ENCODE measurements around the gene MCC.

The MCC gene

DNA sequence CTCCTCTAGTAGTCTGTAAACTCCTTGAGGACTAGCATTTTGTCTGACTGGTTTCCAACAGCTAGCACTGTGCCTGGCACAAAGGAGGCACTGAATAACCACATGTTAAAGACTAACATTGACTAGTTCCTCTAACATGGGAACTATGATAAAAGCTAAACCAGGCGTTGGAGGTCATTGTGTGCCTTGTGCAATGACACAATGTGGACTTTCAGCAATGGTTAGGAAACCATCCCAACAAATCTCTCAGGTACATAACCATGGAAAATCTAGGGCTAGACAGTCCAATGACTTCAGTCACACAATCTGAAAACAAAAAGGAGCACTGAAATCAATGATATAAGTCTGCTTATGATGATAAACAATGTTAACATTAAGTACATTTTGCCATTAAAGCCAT is 311.0 kb downstream of the MCC start:
- DNase-seq (ENCODE audit: low read depth in 2 of 2) = no peak

GRCh38 chr5:113176734-113177133 is 311.5 kb downstream of the MCC start:
- DNase-seq (ENCODE audit: low read depth in 2 of 2) = no peak

DNA sequence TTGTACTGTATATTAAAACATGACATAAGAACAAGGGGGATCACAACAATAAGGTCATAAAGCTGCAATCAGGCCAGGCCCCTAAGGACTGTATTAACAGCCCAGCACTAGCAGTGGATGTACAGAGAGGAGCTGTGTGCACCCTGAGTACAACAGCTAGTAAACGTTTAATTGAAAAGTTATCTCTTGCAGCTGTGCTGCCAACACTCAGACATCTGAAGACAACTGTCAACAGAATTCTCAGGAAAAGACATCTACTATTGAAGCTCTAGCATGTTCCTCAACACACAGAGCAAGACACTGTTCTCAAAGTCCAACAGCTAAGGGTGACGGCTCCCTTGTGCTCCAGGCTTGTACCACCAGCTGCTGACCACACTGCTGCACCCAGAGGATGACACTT is 312.1 kb downstream of the MCC start:
- no peak for DNase-seq (ENCODE audit: low read depth in 2 of 2)

DNA sequence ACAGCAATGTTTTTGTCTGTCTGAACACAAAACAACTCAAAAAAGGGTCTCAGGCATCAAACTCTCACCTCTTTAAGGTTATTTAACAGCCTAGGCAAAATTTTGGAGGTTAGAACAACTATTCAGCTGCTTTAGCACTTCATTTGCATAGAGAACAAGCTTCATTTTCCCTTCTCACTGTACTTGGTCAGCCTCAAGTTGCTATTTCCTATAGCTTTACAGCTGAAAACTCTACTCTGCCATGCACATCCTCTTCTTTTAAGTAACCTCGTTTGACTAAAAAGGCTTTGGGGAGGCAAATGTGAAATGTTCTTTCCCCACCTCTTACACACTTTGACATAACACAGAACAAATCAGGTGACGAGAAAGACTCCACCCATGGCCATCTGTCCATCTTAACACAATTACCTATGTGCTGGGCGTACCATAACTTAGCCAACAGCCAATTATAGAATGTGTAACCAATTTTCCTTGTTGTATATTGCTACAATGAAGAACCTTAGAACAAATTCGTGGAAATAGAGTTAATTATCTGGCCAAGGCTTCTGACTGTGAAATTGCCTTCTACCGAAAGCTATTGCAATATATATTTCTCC is 315.9 kb downstream of the MCC start:
- no peak for DNase-seq (ENCODE audit: low read depth in 2 of 2)

GRCh38 chr5:113171520-113171919 is 316.7 kb downstream of the MCC start:
- DNase-seq (ENCODE audit: low read depth in 2 of 2) = no peak

GRCh38 chr5:113170707-113171106 is 317.5 kb downstream of the MCC start:
- DNase-seq (ENCODE audit: low read depth in 2 of 2) = no peak

DNA sequence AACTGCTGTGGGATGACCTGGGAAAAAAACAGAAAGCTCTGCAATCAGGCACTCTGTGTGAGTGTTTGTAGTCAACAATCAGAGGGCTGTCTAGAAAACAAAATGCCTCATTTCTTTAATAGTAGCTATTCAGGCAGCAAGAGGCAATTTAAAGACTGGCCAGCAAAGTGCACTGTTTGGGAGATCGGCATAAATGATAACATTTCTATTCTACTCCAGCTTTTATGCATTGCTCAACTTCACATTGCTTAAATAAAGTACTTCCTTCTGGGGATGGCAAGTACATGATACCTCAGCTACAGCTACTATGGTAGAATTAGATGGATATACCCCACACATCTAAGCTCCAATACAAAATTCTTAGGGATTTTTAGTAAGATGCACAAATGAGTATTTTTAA is 318.5 kb downstream of the MCC start:
- no peak for DNase-seq (ENCODE audit: low read depth in 2 of 2)

- no peak for DNase-seq (ENCODE audit: low read depth in 2 of 2)
Measured at GRCh38 chr5:113167985-113168384, 320.3 kb downstream of the MCC start.

DNA sequence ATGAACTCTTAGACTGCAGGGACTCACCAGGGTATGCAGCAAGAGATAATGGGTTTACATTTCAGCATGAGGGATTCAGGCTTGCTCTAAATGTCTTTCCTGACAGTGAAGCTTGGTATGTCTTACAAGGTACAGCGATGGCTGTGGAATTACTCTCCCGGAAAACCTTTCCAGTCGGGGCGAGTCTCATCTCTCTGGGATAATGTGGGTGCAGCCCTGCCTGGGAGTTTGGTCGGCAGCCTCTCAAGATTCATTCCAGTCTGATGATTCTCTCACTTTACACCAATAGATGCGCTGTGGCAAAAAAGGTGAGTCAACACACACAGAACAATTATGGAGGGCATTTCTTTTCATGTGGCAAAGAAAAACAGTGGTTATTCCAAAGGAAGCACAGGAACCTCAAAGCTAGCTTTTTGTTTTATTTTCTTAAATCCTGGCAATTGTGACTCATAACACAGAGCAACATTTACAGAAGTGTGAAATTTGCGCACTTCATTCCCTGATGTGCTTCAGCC is 321.3 kb downstream of the MCC start:
- no peak for DNase-seq (ENCODE audit: low read depth in 2 of 2)

DNA sequence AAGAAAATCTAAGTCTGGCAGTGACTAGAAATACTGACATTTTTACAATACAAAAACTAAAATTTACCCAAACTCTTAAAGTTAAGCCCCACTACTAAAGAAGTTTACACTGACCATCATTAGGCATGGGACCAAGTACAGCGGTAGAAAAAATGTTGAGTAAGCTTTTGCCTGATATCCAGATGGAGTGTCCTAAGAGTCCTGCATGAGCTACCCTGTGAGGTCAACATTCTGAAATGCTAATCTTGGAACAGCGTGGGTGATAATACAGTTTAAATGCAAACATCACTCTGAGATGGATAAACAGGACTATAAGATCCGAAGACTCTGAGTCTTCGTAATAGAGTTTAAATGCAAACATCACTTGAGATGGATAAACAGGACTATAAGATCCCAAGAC is 322.0 kb downstream of the MCC start:
- DNase-seq (ENCODE audit: low read depth in 2 of 2) = no peak

GRCh38 chr5:113164021-113164420 is 324.2 kb downstream of the MCC start:
- no peak for DNase-seq (ENCODE audit: low read depth in 2 of 2)

DNA sequence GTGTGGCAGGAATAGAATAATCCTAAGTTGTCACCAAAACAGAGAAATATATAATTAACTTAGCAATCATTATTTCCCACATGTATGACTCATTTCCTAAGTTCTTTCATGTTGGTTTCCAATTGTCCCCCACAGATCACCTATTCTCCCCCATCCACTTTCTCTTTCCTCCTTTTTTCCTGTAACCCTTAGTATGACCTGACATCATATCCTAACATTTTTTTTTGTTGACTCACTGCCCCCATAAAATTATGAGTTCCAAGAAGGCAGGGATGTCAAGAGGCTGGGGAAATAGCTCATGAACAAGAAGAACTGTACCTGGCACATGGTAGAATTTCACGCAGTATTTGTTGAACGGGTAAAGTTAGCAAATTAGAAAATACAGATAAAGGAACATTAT is 324.9 kb downstream of the MCC start:
- DNase-seq (ENCODE audit: low read depth in 2 of 2) = no peak

DNA sequence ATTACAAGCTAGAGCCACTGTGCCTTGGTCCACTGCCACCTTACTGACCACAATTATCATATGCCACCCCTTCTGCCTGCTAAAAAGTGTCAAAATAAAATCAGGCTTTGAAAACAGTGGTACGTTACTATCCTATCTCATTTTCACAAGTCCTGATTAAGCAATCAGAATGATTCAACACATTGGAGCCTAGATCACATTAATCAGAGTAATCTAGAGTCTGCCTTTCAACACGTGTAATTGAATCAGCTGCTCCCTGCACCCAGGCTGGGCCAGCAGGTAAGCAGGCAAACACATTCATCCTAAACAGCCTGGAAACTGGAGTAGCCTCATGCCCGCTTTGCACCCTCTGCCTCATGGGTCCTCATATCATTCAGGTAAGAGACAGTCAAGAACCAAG is 325.5 kb downstream of the MCC start:
- DNase-seq (ENCODE audit: low read depth in 2 of 2) = no peak

- no peak for DNase-seq (ENCODE audit: low read depth in 2 of 2)
Measured at GRCh38 chr5:113162208-113162607, 326.0 kb downstream of the MCC start.

- no peak for DNase-seq (ENCODE audit: low read depth in 2 of 2)
Measured at GRCh38 chr5:113161806-113162205, 326.4 kb downstream of the MCC start.

- DNase-seq (ENCODE audit: low read depth in 2 of 2) = no peak
Measured at GRCh38 chr5:113157886-113158285, 330.4 kb downstream of the MCC start.

DNA sequence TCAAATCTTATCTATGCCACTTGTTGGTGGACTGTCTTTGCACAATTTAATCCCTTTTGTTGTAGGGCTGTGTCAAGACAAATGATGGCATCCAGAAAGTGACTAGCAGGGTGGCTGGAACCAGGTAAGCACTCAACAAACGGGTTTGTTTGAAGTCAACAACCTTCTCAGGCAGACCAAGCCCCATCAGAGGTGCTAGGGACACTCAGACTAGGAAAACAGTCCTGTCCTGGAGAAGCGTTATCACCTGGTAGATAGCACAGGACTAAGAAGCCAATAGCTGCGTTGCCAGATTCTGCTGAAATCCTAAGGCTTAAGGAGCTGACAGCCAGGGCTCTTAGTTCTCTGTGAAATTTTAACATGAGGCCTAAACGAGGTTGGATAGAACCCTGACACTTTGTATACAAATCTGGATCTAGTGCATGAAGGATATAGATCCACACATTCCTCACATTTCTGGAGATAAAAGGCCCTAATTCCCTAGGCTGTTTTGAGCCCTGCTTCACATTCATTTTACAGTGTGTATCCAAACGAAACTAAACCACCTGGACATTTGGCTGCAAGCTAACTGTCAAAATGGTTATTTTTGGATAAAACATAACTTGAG is 331.9 kb downstream of the MCC start:
- DNase-seq (ENCODE audit: low read depth in 2 of 2) = no peak

GRCh38 chr5:113153512-113154097 is 334.6 kb downstream of the MCC start:
- DNase-seq (ENCODE audit: low read depth in 2 of 2) = no peak

- no peak for DNase-seq (ENCODE audit: low read depth in 2 of 2)
Measured at GRCh38 chr5:113152380-113152740, 335.9 kb downstream of the MCC start.

GRCh38 chr5:113151641-113152379 is 336.4 kb downstream of the MCC start:
- DNase-seq (ENCODE audit: low read depth in 2 of 2) = no peak

- no peak for DNase-seq (ENCODE audit: low read depth in 2 of 2)
Measured at GRCh38 chr5:113150821-113151220, 337.4 kb downstream of the MCC start.

- DNase-seq (ENCODE audit: low read depth in 2 of 2) = no peak
Measured at GRCh38 chr5:113150221-113150620, 338.0 kb downstream of the MCC start.

- DNase-seq (ENCODE audit: low read depth in 2 of 2) = no peak
Measured at GRCh38 chr5:113147537-113147936, 340.7 kb downstream of the MCC start.

Measured in stimulated activated CD4-positive, alpha-beta T cell treated with anti-CD3 and anti-CD28 coated beads, Interleukin-1b, Interleukin-23, amount 100 ng/mL, for 1 hour (primary cell).